Thoracic aorta (tissue), 2 donors: ENCODE measurements around the gene WAC. TPM values are rescaled to one million over a fixed set of nuclear protein-coding genes. Genes with fewer than 3 reads are reported as not detected.
"Not testable (repeated sequence)": the region's sequence is repeated elsewhere in the genome, so short reads cannot be mapped to it uniquely, and the experiment has no call there.

Source experiments
- ATAC-seq: fragments of 150-250 bp; one replicate; pipeline ENCODE4 v1.8.0; 2017; ENCODE audit warnings: low read depth; ENCODE audit not compliant: insufficient number of reproducible peaks, low FRiP score
- DNase-seq: peaks from one replicate; pipeline ENCODE4 v3.0.0-alpha.2; 2020; ENCODE audit warnings: low spot score
- H3K27ac ChIP-seq, 2 donors: fragments of 200-600 bp; sonication (generic); 1 replicate in 1 of 2; 2 replicates in 1 of 2; pipeline ENCODE4 v1.5.1; 2016; ENCODE audit warnings: mild to moderate bottlenecking in 2 of 2, moderate library complexity in 2 of 2
- H3K27me3 ChIP-seq: fragments of 200-600 bp; sonication (generic); replicated peaks from 2 replicates; pipeline ENCODE4 v1.6.0; 2016; ENCODE audit warnings: mild to moderate bottlenecking; ENCODE audit not compliant: insufficient read depth
- H3K36me3 ChIP-seq: fragments of 200-600 bp; sonication (generic); one replicate; pipeline ENCODE4 v1.5.1; 2016
- H3K4me1 ChIP-seq, 2 donors: fragments of 200-600 bp; sonication (generic); 1 replicate in 1 of 2; 2 replicates in 1 of 2; pipeline versions ENCODE4 v1.5.1 to v1.6.0; 2016; ENCODE audit warnings: low read depth in 2 of 2, mild to moderate bottlenecking in 1 of 2; ENCODE audit not compliant: control insufficient read depth in 1 of 2
- H3K4me3 ChIP-seq: fragments of 200-600 bp; sonication (generic); 2 replicates; pipeline ENCODE4 v1.5.1; 2016; ENCODE audit warnings: mild to moderate bottlenecking
- H3K9me3 ChIP-seq: fragments of 200-600 bp; sonication (generic); 2 replicates; pipeline ENCODE4 v1.5.1; 2016
- total RNA-seq, 2 donors: library from RNA; depleted of rRNA; stranded (reverse); fragments of >200 nt; gene quantifications; one replicate each; pipeline versions ENCODE4 v1.1.0 to v1.2.3, GENCODE V29; 2016
- TF ChIP-seq, protein P1 (sequence below): fragments of 200-600 bp; sonication (generic); IDR thresholded peaks from one replicate; pipeline ENCODE4 v1.5.1; 2019; ENCODE audit warnings: antibody characterized with exemption

Gene WAC
- total RNA-seq, 2 donors from 2014 or later: 102 to 142 TPM

- TF ChIP-seq, protein P1, sequence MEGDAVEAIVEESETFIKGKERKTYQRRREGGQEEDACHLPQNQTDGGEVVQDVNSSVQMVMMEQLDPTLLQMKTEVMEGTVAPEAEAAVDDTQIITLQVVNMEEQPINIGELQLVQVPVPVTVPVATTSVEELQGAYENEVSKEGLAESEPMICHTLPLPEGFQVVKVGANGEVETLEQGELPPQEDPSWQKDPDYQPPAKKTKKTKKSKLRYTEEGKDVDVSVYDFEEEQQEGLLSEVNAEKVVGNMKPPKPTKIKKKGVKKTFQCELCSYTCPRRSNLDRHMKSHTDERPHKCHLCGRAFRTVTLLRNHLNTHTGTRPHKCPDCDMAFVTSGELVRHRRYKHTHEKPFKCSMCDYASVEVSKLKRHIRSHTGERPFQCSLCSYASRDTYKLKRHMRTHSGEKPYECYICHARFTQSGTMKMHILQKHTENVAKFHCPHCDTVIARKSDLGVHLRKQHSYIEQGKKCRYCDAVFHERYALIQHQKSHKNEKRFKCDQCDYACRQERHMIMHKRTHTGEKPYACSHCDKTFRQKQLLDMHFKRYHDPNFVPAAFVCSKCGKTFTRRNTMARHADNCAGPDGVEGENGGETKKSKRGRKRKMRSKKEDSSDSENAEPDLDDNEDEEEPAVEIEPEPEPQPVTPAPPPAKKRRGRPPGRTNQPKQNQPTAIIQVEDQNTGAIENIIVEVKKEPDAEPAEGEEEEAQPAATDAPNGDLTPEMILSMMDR: no peak
- no peaks in the 10 kb centered on the region for H3K27me3 ChIP-seq
- no peak for ATAC-seq
- H3K4me3 ChIP-seq: no peak overlapping the region
- no peaks in the 10 kb centered on the region for H3K4me1 ChIP-seq
- DNase-seq: no peak
- H3K27ac ChIP-seq: no peak overlapping the region
- no peaks in the 10 kb centered on the region for H3K36me3 ChIP-seq
- no peaks in the 10 kb centered on the region for H3K9me3 ChIP-seq
These were observed 37.8 kb upstream of the WAC start for GRCh38 chr10:28495084-28495483.

- ATAC-seq: no peak
- no peak for DNase-seq
- TF ChIP-seq, protein P1: no peak
- no peak overlapping the region for H3K27ac ChIP-seq
- no peaks in the 10 kb centered on the region for H3K4me1 ChIP-seq
- no peaks in the 10 kb centered on the region for H3K27me3 ChIP-seq
- no peaks in the 10 kb centered on the region for H3K9me3 ChIP-seq
- no peaks in the 10 kb centered on the region for H3K36me3 ChIP-seq
- H3K4me3 ChIP-seq: no peak overlapping the region
These were observed 36.9 kb upstream of the WAC start for GRCh38 chr10:28496017-28496416.

DNA sequence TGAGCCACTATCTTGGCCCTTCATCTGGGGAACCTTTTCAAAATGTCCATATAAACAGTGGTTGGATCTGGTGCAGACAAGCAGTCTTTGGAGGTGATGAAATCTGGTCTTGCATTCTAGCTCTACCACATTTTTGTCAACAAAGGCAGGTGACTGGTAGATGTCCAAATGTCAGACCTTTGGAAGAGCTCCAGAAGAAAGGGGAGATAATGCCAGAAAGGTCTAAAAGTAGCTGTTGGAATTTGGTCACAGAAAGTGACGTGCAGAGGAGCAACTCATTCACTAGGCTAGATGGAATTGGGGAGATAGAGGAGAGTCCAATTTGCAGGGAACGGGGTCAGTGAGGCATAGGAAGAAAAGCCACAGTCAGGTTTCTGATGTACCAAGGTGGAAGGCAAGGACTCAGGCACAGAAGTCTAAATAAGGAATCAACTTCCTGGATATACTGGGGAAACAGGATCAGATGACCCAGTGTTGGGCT, 36.4 kb upstream of the WAC start:
- no peak for ATAC-seq
- no peak for DNase-seq
- H3K9me3 ChIP-seq: no peaks in the 10 kb centered on the region
- TF ChIP-seq, protein P1: no peak
- no peaks in the 10 kb centered on the region for H3K36me3 ChIP-seq
- no peak overlapping the region for H3K27ac ChIP-seq
- H3K4me1 ChIP-seq: no peaks in the 10 kb centered on the region
- H3K4me3 ChIP-seq: no peak overlapping the region
- no peaks in the 10 kb centered on the region for H3K27me3 ChIP-seq

- H3K9me3 ChIP-seq: no peaks in the 10 kb centered on the region
- H3K27me3 ChIP-seq: no peaks in the 10 kb centered on the region
- TF ChIP-seq, protein P1: no peak
- no peaks in the 10 kb centered on the region for H3K36me3 ChIP-seq
- H3K27ac ChIP-seq: no peak overlapping the region
- H3K4me1 ChIP-seq: no peaks in the 10 kb centered on the region
- DNase-seq (no peak), ATAC-seq (no peak)
- H3K4me3 ChIP-seq: no peak overlapping the region
These were observed 35.4 kb upstream of the WAC start for GRCh38 chr10:28497313-28498126.

DNA sequence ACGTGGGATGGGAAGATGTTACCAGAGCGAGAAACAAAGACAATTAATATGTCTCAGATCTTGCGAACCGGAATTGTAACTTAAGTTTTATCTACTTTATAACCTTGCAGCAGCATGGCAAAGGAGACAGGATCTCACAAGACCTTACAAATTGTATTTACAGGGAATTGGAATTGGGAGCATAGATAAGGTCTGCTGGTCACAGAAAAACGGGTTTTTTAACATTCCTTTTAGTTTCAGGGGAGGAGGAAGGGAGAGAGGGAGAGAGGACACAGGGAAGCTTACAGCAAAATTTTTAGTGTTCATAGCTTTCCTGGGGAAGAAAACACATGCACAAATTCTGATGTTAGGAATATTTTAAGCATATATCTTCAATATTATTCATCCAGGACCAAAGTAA, 32.7 kb upstream of the WAC start:
- ATAC-seq: not testable (repeated sequence)

GRCh38 chr10:28503114-28503513, 29.8 kb upstream of the WAC start:
- Histone ChIP-seq H3K36me3 (no peaks in the 10 kb centered on the region), H3K9me3 (no peaks in the 10 kb centered on the region), H3K4me3 (no peak overlapping the region), H3K27me3 (no peaks in the 10 kb centered on the region), H3K4me1 (no peaks in the 10 kb centered on the region), H3K27ac (no peak overlapping the region)
- TF ChIP-seq, protein P1: no peak
- DNase-seq (no peak), ATAC-seq (no peak)

More for the DNA sequence above, 32.7 kb upstream of the WAC start:
- H3K27ac ChIP-seq, H3K4me1 ChIP-seq, DNase-seq, H3K9me3 ChIP-seq, H3K36me3 ChIP-seq, H3K27me3 ChIP-seq, H3K4me3 ChIP-seq: not testable (repeated sequence)
